Skin of body (tissue), 2 donors: Measurements from ENCODE around the gene FRAS1. TPM values are rescaled to one million over a fixed set of nuclear protein-coding genes. Genes with fewer than 3 reads are reported as not detected.
A peak's percentile ranks its signal among the peaks of the same experiment; 100 is the strongest.
"Not testable (repeated sequence)": the region's sequence is repeated elsewhere in the genome, so short reads cannot be mapped to it uniquely, and the experiment has no call there.

ENCODE experiments used
- DNase-seq: peaks from one replicate; lab custom pipeline; 2025; lab: John Stamatoyannopoulos, UW
- total RNA-seq: library from RNA; depleted of rRNA; stranded (reverse); fragments of >200 nt; gene quantifications from one replicate; pipeline ENCODE4 v1.2.3, GENCODE V29; 2014

The FRAS1 gene
- total RNA-seq, 1 donor from 2014 or later: 15.2 TPM

DNA sequence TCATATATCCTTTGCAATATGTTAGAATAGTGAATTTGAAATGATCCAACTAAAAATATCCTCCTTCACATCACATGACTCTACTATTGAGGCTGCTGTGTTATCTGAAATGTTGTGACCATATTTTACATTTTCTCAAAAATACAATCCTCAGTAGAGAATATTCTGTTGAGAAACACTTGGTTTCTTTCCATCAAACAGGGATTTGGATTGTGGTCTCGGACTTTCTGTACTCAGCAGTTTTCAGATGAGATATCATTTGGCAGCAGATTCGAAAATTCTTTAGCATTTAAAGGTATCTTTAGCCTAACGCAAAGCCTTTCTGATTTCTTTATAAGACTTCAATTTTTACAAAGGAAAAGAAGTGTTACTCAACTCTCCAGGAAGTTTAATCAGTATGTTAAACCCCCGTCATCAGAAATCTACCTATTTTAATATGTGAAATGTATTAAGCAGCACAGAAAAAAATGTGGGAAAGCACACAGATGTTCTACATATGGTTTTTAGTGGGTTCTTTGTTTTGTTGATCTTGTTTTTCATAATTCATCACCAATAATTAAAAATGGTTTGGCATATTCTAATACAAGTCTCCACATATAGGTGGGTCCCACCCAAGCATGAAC is 439.0 kb downstream of the FRAS1 start:
- DNase-seq: peak; percentile 65

DNA sequence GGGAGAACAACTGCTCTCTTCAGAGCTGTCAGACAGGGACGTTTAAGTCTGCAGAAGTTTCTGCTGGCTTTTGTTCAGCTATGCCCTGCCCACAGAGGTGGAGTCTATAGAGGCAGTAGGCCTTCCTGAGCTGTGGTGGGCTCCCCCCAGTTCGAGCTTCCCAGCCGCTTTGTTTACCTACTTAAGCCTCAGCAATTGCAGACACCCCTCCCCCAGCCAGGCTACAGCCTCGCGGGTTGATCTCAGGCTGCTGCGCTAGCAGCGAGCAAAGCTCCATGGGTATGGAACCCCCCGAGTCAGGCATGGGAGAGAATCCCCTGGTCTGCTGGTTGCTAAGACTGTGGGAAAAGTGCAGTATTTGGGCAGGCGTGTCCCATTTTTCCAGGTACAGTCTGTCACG is 449.1 kb downstream of the FRAS1 start:
- not testable (repeated sequence) for DNase-seq

DNA sequence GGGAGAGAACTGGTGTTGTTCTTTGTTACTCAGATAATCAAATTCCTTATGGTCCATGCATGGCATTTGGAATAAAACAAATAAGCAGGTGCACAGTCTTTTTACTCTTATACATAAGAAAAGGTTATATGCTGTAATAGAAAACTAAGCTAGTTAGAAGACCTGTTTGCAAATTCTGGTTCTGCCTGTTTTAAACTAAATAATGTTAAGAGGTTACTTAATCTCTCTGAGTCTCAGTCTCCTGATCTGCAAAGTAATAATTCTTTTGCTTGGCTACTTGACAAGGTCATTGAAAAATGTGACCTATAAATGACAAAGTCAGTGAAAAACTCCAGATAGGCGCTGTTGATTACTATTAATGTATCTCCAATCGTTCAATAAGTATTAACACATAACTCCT is 451.9 kb downstream of the FRAS1 start:
- no peak for DNase-seq

DNA sequence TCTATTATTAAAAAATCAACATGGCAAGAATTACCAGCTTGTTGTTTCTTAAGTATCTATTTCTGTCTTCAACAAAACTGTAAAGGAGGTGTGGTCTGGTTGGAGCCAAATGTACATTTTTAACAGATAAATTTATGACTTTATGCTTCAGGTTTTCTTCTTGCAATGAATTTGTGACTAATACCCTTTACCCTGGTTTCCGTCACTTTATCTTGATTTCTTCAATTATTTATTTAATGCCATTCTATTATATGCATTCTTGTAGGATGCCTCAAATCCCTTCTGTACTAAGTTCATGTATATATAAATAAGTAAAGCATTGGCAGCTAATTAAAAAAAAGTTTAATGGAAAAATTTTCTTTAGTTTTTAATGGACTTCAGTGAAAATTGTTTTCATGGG is 453.0 kb downstream of the FRAS1 start:
- no peak for DNase-seq

DNA sequence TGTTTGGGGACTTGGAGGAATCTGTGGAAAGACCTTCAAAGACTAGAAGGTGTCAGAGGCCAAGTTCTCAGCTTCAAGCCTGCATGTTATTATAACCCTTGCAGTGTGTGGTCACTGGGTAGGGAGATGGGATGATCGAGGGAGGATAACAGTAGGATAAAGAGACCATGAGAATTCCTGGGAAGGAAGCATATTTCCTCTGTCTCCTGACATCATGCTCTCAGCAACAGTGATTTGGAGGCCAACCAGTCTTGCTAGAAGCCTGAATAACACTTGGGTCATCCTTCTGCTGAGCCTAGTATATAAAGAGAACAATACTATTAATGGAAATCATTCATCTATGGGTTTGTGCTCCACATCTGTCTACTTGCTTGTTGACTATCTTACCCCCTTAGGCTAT is 453.6 kb downstream of the FRAS1 start:
- no peak for DNase-seq

DNA sequence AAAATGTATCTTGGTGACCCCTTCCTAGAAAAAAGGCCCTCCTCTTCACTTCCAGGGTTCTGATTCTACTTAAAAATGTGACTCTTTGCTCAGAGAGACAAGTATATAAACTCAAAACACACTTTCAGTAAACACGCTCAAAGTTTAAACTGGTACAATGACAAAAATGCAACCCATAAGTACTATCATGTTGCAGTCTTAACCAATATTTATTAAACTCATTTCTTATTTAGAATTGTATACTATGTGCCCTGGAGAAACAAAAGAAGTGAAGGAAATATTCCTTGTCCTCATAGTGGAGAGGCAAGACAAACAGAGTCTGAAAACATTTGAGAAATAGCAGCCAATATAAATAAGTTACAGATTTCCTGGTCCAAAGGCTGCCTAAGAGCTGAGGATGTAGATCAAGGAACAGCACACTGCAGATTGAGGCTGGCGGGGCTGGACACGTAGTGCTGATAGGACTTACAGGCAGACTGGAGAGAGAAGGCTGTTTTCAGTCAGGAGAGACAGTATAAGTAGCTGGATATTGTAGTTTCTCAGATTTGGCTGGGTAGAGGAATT is 455.3 kb downstream of the FRAS1 start:
- no peak for DNase-seq

DNA sequence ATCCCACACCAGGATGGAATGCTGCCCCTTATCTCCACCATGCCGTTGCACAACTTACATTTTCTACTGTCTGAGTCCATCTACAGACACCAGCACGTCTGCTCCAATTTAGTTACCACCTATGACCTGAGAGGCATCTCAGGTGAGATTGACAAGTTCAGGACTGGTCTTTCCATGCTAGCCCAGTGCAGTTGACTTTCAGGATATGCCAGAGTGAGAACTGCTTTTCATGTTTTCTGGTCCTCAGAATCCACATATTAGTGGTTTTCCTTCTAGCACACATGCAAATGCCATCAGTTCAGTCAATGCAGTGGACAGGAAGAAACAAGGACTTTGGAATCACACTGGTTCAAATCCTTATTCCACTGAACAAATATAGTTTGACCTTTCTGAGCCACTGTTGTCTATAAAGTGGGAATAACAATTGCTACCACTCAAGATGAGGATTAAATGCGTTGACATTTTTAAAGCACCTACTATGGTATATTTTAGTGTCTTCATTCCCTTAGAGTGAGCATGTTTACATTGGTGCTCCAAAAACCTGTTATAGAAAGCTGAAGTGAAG is 456.4 kb downstream of the FRAS1 start:
- DNase-seq: no peak

DNA sequence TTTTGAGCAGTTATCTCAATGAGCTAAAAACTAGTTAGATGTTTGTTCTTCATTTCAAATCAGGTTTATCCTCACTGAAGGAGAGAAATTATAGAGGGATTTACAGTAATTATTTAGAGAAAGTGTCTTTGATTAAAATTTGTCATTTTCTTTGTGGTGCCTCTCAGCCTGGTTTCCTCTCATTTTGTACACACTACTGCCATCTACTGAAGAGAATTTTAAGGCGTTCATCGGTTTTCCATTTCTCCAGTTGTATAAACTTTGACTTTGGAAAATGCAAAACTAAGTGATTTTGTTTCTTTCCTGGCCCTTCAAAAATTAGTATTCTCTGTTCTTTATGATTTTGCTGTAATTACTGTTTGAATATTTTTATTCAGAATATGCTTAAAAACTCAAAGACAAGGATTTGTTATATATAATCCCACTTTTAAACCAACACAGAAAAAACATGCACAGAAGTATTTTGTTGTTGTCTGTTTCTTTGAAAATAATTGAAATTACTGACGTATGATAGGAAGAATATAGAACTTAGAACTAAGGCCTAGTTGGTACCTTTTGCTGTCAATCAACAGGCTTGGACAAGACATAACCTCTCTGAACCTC is 460.0 kb downstream of the FRAS1 start:
- peak; percentile 33 for DNase-seq

DNA sequence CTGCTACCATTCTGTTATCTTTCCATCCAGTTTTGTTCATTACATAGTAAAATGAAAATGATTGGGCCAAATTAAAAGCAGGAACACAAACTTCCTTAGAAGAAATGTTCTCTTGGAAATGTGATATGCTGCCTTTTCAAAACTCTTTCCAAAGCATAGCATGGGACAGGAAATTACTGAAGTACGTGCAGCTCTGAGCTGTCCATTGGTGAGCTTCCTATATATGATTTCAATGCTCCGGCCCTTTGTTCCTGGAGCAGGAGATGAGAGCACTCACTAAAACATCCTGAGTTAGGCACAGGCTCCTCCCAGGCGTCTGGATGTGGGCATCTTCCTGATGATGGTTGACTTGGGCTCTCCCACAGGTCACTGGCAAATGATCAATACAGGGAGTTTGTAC is 461.4 kb downstream of the FRAS1 start:
- no peak for DNase-seq

DNA sequence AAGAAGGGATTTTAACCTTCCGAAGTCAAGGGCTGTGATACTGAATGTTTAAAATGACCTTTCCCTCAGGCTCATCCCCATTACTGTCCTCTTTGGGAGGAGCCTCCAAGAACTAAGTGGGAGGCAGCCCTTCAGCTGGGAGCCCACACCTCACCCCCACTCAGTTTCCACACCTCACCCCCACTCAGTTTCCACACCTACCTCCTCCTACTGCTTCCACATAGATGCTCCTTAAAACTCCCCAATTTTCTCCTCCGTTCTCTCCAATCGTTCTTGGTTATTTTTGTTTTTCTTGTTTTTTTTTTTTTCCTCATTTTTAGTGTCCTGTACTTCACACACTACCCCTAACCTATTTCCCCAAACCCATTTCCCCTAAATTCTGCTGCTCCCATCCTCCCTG is 462.8 kb downstream of the FRAS1 start:
- DNase-seq: no peak

DNA sequence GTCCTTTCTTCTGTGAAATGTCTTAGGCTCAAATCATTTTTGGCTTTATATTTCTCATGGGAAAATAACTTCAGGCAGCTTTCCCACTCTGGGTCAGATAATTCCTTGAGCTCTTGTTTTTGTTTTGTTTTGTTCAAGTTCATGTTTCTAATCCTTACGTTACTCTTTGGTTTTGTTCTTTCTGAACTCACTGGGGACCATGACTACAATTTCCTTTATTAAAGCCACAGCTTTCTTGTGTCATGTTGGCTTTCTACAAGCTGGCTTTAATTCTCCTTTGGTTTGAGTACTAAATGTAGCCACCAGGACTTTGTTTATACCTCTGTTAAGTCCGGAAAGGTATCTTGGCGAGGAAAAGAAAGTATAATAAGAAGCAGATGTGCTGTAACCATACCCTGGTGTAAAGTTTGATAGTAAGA is 463.7 kb downstream of the FRAS1 start:
- DNase-seq: peak; percentile 59

DNA sequence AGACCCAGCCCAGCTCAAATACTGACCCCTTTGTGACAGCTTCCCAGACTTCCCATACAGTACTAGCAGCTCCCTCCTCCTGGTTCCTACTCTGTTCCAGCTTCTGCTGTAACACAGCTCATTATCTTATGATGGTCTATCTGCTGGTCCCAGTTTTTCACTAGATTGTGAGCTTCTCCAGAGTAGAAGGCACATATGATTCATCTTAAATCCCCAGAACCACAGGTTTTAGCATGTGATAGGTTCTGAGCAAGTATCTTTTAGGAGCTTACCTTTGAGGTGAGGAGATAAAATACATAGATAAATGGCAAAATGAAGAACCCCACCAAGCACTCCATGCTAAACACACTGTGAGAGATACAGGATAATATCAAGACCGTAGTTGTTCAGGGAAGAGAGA is 466.9 kb downstream of the FRAS1 start:
- no peak for DNase-seq

DNA sequence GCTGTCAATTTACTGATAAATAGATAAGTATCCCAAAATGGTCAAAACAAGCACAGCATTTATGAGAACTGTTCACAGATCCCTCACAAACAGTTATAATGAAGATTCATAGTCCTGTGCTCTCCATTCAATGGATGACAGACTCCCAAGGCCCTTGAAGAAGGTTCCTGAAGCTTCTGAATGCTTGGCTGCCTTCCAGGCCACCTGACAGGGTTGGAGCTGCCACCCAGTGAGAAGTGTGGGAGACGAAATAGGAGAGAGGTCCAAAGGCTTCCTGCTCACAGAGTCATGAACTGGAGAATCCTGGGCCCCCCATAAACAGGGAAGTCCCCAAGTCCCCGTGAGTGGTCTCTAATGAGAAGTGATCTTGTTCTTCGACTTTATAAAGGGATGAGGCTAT is 468.4 kb downstream of the FRAS1 start:
- no peak for DNase-seq

DNA sequence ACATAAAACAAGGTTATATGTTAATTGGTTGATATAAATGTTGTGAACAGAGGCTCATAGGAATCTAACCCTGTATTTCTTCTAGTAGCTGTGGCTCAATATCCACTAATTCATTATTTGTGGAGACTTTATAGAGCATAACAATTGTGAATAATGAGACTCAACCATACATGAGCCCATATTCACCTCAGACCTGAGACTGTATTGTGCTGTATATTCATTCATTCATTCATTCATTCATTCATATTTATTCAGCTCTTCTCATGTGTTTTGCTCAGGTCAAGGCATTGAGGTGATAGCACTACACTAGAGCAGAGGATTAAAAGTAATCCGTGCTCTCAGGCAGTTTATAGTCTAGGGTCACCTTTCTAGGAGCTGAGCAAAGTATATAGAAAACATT is 470.0 kb downstream of the FRAS1 start:
- no peak for DNase-seq

DNA sequence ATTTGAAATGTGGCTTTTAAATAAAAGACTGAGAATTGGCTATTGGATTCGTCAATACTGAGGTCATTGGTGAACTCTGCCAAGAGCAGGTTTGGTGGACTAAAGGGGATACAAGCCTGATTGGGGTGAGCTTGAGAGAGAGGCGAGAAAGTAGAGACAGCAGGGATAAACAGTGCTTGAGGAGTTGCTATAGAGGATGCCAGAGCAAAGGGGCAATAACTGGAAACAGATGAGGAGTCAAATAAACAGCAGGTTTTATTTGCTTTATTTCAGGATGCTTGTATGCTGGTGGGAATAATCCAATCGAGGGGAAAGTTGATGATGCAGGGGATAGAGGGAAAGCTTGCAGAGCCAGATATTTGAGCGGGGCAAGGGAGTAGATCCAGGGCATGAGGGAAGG is 470.4 kb downstream of the FRAS1 start:
- no peak for DNase-seq

DNA sequence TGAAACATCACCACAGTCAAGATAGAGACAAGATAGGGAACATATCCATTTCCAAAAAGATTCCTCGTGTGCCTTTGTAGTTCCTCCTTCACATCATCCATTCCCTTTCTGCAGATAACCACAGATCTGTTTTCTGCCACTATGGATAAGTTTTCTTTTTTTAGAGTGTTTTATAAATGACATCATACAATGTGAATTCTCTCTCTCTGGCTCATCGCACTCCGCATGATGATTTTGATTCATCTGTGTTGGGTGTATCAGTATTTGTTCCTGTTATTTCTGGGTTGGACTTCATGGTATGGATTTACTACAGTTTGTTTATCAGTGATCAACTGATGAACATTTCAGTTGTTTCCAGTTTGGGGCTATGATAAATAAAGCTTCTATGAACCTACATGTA is 471.2 kb downstream of the FRAS1 start:
- peak; percentile 30 for DNase-seq

DNA sequence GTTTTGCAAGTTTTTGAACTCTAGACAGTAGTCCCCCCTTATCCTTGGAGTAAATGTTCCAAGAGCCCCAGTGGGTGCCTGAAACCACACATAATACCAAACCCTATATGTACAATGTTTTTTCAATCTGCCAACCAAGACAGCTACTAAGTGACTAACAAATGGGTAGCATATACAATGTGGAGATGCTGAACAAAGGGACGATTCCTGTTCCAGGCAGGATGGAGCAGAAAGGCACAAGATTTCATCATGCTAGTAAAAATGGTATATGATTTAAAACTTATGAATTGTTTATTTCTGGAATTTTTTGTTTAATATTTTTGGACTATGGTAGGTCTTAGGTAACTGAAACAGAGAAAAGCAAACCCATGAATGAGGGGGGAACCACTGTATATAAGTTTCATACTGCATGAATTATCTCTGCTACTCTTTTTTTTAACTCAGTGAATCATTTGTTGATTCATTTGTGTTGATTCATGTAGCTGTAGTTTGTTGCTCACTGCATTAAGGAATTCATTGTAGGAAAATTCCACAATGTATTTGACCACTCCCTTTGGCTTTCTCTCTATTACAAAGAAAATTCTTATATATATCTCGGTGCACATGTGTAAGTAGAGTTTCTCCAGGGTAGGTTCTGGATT is 472.6 kb downstream of the FRAS1 start:
- DNase-seq: no peak

DNA sequence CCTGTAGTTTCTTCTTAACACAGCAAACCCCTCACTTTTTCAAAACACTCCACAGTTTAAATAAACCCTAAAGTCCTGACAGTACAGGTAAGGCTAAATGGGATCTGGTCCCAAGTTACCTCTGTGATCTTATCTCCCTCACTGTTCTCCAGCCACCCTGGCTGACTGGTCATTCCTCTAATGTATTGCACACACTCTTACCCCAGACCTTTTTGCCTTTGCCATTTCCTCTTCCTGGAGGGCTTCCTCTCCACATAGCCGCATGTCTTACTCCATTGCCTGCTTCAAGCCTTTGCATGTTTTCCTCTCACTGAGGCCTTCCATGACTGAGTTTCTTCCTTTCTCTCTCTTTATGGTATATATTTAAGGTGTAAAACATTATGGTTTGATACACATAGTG is 474.9 kb downstream of the FRAS1 start:
- no peak for DNase-seq

DNA sequence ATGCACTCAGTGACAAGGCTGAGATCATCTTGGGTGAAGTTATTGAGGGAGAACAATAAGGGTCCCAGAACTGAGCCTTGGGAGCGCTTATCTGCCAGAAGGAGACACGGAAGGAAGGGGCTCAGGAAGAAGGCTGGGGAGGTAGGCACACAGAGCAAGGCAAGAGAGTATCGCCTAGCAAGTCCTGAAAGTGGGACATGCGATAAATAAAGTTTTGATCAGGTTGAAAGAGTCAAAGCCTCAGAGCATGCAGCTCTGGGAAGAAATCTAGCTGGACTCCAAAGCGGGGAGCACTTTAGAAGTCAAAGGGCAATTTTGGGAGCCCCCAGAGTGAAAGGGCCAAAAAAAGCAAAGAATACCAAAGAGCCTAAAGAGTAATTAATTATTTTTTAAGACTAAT is 476.7 kb downstream of the FRAS1 start:
- DNase-seq: no peak

DNA sequence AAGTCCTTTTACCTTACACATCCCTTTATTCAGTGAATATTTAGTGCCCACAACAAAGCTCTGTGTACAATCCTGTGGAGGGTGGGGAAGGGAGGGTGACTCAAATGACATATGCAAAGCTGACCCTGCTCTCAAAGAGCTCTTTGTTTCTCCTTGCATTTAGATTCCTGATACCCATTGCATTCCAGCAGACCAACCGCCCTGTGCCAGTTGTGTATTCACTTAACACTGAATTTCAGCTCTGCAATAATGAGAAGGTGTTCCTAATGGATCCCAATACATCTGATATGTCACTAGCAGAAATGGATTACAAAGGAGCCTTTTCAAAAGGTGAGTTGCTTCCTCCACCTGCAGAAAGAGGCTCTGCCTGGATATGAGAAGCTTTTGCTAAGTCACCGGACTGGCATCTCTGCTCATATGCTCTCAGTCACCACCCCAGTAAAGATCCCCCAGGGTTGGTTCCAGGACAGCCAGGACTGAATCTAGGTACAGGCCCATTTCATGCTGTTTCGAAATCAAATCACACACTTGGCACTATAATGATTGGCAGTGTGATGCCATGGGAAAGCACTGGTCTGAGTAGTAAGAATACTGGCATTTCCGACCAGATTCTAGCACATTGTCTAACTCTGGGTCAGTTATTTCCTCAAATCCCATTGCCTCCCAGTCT is 477.3 kb downstream of the FRAS1 start:
- peak; percentile 12 for DNase-seq

DNA sequence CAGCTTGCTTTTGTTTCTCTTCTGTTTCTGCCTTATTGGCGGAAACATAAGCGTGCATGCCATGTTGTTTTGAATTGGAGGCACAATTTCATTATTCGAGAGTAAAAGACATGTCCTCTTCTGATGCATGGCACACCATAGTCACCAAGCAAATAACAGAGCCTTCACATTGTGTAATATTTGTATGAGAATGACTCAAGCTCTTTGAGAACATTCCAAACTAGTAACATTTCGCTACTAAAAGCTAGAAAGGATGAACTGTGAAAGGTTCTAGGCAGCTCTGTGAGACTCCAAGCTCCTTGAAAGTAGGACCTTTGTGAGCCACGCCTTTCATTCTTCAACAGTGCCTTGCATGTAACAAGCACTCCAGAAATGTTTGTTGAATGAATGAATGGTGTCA is 485.2 kb downstream of the FRAS1 start:
- no peak for DNase-seq
